GM13976 (cell line): ENCODE results near the gene G2E3.

Experiments
- DNase-seq: peaks from one replicate; pipeline ENCODE4 v3.0.0; 2012; ENCODE audit warnings: low spot score
- in situ Hi-C: fragments of 300-500 bp; cut with MboI; formaldehyde crosslinking; loops from one replicate; pipeline ENCODE4 v1.12.0; 2022; ENCODE audit warnings: low sequenced_read_pairs, mixed read lengths, inconsistent platforms; ENCODE audit not compliant: unreplicated experiment
- TF ChIP-seq, protein P1 (sequence below): IDR thresholded peaks from 2 replicates; pipeline ENCODE4 v1.5.1; 2012; ENCODE audit warnings: borderline replicate concordance, mild to moderate bottlenecking; ENCODE audit not compliant: insufficient read depth; ENCODE audit errors: extremely low read depth, missing control alignments, control extremely low read depth

G2E3 gene

DNA sequence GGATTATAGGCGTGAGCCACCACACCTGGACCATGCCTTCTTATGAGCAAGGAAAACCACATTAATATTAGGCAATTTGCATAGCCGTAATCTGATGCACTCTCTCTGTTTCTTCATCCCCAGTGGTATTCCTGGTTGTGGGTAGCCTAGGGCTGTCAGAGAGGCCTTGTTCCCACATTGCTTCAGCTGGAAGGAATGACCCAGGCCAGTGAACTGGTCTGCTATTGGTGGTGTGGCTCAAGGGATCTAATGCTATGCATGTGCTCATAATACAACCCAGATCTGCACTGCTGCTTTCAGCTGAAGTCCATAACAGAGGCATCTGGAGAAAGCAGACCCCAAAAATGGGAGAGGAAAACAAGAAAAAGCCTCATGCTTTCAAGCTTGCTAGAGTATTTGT, 33.1 kb upstream of the G2E3 start:
- DNase-seq: no peak
- TF ChIP-seq, protein P1, sequence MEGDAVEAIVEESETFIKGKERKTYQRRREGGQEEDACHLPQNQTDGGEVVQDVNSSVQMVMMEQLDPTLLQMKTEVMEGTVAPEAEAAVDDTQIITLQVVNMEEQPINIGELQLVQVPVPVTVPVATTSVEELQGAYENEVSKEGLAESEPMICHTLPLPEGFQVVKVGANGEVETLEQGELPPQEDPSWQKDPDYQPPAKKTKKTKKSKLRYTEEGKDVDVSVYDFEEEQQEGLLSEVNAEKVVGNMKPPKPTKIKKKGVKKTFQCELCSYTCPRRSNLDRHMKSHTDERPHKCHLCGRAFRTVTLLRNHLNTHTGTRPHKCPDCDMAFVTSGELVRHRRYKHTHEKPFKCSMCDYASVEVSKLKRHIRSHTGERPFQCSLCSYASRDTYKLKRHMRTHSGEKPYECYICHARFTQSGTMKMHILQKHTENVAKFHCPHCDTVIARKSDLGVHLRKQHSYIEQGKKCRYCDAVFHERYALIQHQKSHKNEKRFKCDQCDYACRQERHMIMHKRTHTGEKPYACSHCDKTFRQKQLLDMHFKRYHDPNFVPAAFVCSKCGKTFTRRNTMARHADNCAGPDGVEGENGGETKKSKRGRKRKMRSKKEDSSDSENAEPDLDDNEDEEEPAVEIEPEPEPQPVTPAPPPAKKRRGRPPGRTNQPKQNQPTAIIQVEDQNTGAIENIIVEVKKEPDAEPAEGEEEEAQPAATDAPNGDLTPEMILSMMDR: no peak
- in situ Hi-C loops: no loop called here

DNA sequence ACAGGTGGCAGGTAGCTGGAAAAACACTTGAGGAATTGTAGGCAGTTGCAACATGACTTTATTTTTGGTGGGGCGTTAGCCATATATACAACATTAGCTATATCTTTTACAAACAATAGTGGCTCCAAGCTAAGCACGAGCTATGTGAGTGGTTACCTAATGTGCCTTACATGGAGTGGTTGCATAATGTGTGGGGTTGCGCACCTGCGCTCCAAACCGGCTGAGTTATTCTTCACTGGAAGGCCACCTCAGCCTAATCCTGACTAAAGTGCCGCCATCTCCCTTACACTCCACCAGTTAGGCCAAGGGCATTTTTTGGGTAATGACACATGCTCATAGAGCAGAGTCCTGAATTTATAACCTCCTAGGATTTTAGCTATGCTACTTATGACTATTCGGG, 31.8 kb upstream of the G2E3 start:
- in situ Hi-C loops: no loop called here
- TF ChIP-seq, protein P1: no peak
- DNase-seq: no peak

DNA sequence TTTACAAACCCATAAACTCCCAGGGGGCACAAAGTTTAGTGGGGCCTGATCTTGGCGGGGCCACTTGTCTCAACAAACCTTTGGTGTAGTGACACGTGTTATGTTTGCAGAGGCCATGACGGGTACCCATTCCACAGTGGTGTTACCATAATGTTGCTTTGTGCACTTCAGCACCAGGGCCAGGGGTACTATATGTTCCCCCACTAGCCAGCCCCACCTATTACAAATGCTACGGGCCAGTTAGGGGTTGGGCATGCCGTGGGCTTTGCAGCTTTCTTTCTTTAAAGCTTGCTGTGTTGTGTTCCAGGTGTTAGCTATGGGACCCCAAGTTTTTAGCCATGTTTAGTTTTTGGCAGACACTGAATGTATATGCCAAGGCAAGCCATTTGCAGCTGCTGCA, 30.8 kb upstream of the G2E3 start:
- in situ Hi-C loops: no loop called here
- no peak for DNase-seq

DNA sequence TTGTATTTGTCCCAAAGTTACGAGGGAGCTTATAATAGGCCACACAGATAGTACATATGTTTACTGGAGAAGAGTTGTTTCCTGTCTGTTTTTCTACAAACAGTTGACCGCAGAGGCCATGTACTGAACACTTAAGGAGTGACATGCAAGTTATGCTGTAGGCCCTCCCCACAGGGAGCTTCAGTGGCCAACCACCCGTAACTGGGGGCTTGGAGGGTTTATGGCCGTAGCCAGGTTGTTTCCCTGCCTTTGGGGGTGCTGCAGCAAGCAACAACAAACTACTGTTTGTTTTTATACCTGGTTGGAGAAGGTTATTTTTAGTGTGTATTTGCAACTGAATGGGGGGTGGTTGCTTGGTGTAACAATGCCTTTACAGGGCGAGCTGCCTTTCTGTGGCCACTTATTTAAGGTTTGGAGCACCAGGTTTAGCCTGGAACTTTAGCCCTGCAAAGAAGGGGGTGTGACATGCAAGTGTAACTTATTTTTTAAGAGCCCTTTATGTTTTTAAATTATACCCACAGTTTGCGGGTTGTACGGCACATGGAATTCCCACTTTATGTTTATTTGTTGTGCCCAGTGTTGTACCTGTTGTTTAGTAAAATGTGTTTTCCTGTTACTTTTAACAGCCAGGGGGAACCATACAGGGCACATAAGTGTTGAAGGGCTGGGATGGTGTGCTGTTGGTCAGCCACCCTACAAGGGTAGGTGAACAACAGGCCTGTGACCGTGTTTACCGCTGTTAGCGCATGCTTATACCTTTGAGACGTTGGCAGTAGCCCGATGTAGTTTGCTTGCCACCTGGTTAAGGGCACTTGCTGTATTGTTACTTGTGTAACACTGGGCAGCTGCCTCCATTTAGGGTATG, 29.9 kb upstream of the G2E3 start:
- no peak for DNase-seq
- in situ Hi-C loops: no loop called here
- TF ChIP-seq, protein P1: no peak

More for the DNA sequence above, 30.8 kb upstream of the G2E3 start:
- TF ChIP-seq, protein P1: no peak

DNA sequence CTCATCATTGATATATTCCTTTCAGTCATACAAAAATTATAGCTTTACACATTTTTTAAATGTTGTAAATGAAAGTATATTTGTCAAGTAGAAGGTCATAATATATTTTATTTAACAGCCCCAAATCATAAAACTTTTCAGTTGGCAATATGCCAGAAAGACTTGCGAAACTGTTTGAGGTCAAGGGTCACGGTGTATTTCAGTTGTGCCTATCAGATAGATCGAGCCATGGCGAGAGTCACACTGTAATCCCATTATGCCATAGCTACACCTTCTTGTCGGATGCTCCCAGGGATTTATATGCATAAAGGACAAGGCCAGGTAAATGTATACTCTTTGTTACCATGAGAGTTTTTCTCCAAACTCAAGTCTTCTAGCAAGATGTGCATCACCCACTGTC, 26.7 kb upstream of the G2E3 start:
- DNase-seq: no peak
- in situ Hi-C loops: no loop called here
- TF ChIP-seq, protein P1: no peak

DNA sequence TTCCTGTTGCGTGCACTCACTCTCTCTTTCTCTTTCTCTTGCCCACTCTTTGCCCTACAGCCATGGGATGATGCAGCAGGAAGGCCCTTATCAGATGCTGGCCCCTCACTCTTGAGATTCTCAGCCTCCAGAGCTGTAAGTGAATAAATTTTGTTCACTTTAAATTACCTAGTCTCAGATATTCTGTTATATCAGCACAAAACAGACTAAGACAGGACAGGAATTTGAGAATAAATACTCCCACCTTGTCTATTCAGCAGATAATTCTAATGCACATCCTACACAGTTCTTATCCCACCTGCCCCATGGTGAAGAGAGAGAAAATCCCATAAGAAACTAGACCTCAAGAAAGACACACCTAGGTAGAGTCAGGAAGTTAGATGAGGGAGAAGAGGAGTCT, 25.8 kb upstream of the G2E3 start:
- in situ Hi-C loops: no loop called here
- DNase-seq: no peak
- TF ChIP-seq, protein P1: no peak
